Retina (tissue), 1 donor: ENCODE results near the gene MYO1B.

Experiments used
- DNase-seq: peaks from one replicate; pipeline ENCODE4 v3.0.0-alpha.2; 2016

The MYO1B gene

GRCh38 chr2:191301971-191302370 is 56.8 kb downstream of the MYO1B start:
- no peak for DNase-seq

- no peak for DNase-seq
These were observed 57.4 kb downstream of the MYO1B start for GRCh38 chr2:191302459-191303139.

- no peak for DNase-seq
These were observed 58.2 kb downstream of the MYO1B start for GRCh38 chr2:191303140-191304005.

- peak; percentile 23 for DNase-seq
These were observed 60.0 kb downstream of the MYO1B start for GRCh38 chr2:191304939-191305875.

GRCh38 chr2:191308026-191308425 is 62.8 kb downstream of the MYO1B start:
- DNase-seq: no peak

- DNase-seq: no peak
These were observed 66.0 kb downstream of the MYO1B start for GRCh38 chr2:191311156-191311555.

GRCh38 chr2:191311627-191312026 is 66.4 kb downstream of the MYO1B start:
- no peak for DNase-seq

GRCh38 chr2:191312163-191312562 is 67.0 kb downstream of the MYO1B start:
- DNase-seq: no peak

- DNase-seq: no peak
These were observed 67.5 kb downstream of the MYO1B start for GRCh38 chr2:191312662-191313061.

GRCh38 chr2:191314697-191315364 is 69.6 kb downstream of the MYO1B start:
- no peak for DNase-seq

- no peak for DNase-seq
These were observed 70.2 kb downstream of the MYO1B start for GRCh38 chr2:191315365-191315752.

- peak; percentile 24 for DNase-seq
These were observed 71.2 kb downstream of the MYO1B start for GRCh38 chr2:191316246-191316994.

GRCh38 chr2:191318037-191318728 is 73.0 kb downstream of the MYO1B start:
- DNase-seq: no peak

- no peak for DNase-seq
These were observed 73.5 kb downstream of the MYO1B start for GRCh38 chr2:191318729-191319078.

- DNase-seq: no peak
These were observed 74.0 kb downstream of the MYO1B start for GRCh38 chr2:191319186-191319585.

GRCh38 chr2:191320881-191321280 is 75.7 kb downstream of the MYO1B start:
- no peak for DNase-seq

GRCh38 chr2:191321861-191322662 is 76.9 kb downstream of the MYO1B start:
- DNase-seq: peak; percentile 67

- DNase-seq: no peak
These were observed 77.8 kb downstream of the MYO1B start for GRCh38 chr2:191322828-191323506.

- DNase-seq: no peak
These were observed 80.6 kb downstream of the MYO1B start for GRCh38 chr2:191325651-191326365.
